IPS-11a (cell line): ENCODE results near the gene CHMP2A.
"Not testable (repeated sequence)": the region's sequence is repeated elsewhere in the genome, so short reads cannot be mapped to it uniquely, and the experiment has no call there.

Experiments used
- H3K4me3 ChIP-seq: one replicate; pipeline ENCODE4 v1.5.1; 2013; ENCODE audit warnings: low read depth, low read length, control low read depth

The CHMP2A gene

GRCh38 chr19:58513694-58514563, 41.0 kb downstream of the CHMP2A start:
- peak overlapping the region; percentile 63 for H3K4me3 ChIP-seq

- no peak overlapping the region for H3K4me3 ChIP-seq
Measured at GRCh38 chr19:58513213-58513693, 41.7 kb downstream of the CHMP2A start.

- H3K4me3 ChIP-seq = no peak within 1 kb of the TSS
Measured at GRCh38 chr19:58511353-58512208, 43.3 kb downstream of the CHMP2A start, which contains the start of gene SLC27A5. Gene SLC27A5, minus strand, starts transcription at chr19:58511992. Its CDS starts 37 bp downstream, at chr19:58511955.

- no peak overlapping the region for H3K4me3 ChIP-seq
Measured at GRCh38 chr19:58510084-58510862, 44.6 kb downstream of the CHMP2A start.

GRCh38 chr19:58509731-58510083, 45.2 kb downstream of the CHMP2A start:
- no peak overlapping the region for H3K4me3 ChIP-seq

GRCh38 chr19:58507602-58508223, 47.2 kb downstream of the CHMP2A start:
- H3K4me3 ChIP-seq = not testable (repeated sequence)
